SKM-1 (cell line): ENCODE data around the gene ERMP1.
"Not testable (repeated sequence)": the region's sequence is repeated elsewhere in the genome, so short reads cannot be mapped to it uniquely, and the experiment has no call there.

Experiments used
- DNase-seq: peaks from one replicate; lab custom pipeline; 2025; ENCODE audit not compliant: unreplicated experiment; lab: John Stamatoyannopoulos, UW

ERMP1 gene

GRCh38 chr9:5784526-5785315 lies 48.2 kb downstream of the ERMP1 start:
- no peak for DNase-seq

GRCh38 chr9:5783982-5784381 lies 48.9 kb downstream of the ERMP1 start:
- no peak for DNase-seq

- DNase-seq: not testable (repeated sequence)
These were observed 49.5 kb downstream of the ERMP1 start for GRCh38 chr9:5783420-5783819.

GRCh38 chr9:5779705-5780218 lies 53.2 kb downstream of the ERMP1 start:
- DNase-seq: not testable (repeated sequence)

- DNase-seq: no peak
These were observed 54.1 kb downstream of the ERMP1 start for GRCh38 chr9:5778805-5779204.

GRCh38 chr9:5773324-5773999 lies 59.5 kb downstream of the ERMP1 start:
- DNase-seq: no peak

- no peak for DNase-seq
These were observed 64.7 kb downstream of the ERMP1 start for GRCh38 chr9:5767968-5768932.

GRCh38 chr9:5764130-5764868 lies 68.6 kb downstream of the ERMP1 start:
- no peak for DNase-seq

- no peak for DNase-seq
These were observed 70.5 kb downstream of the ERMP1 start for GRCh38 chr9:5762421-5762820.

GRCh38 chr9:5760338-5760737 lies 72.6 kb downstream of the ERMP1 start:
- no peak for DNase-seq

- DNase-seq: no peak
These were observed 76.3 kb downstream of the ERMP1 start for GRCh38 chr9:5756633-5757032.

- no peak for DNase-seq
These were observed 82.3 kb downstream of the ERMP1 start for GRCh38 chr9:5750569-5750968.

GRCh38 chr9:5749306-5749705 lies 83.6 kb downstream of the ERMP1 start:
- no peak for DNase-seq

- DNase-seq: no peak
These were observed 84.5 kb downstream of the ERMP1 start for GRCh38 chr9:5748438-5748837.

- no peak for DNase-seq
These were observed 89.8 kb downstream of the ERMP1 start for GRCh38 chr9:5743109-5743508.

GRCh38 chr9:5736563-5737346 lies 96.2 kb downstream of the ERMP1 start:
- no peak for DNase-seq

- DNase-seq: no peak
These were observed 97.8 kb downstream of the ERMP1 start for GRCh38 chr9:5735072-5735471.
